Measurements from ENCODE around the gene ITPRIPL1. TPM values are rescaled to one million over a fixed set of nuclear protein-coding genes. Genes with fewer than 3 reads are reported as not detected.
A peak's percentile ranks its signal among the peaks of the same experiment; 100 is the strongest.

The ITPRIPL1 gene
- total and polyA plus RNA-seq, 2 of the 4 experiments (the other 2 are of a cell fraction) = 0.84 to 1.1 TPM

GRCh38 chr2:96345868-96346462, 20.8 kb downstream of the ITPRIPL1 start:
- WGBS, 2 experiments (ENCODE audit: extremely low coverage in 2 of 2, insufficient read length in 1 of 2) = 98% methylated on average over 6 of the region's 6 CpGs; no CpG with 5 or more reads in 1 of the 2 experiments
- no peak overlapping the region for H2BK120ac ChIP-seq (ENCODE audit: low read depth, low read length)
- TF ChIP-seq RCOR1 (IDR thresholded peaks at IDR 0.05; ENCODE audit: insufficient replicate concordance, low read length) (no peak), SMC3 (IDR thresholded peaks at IDR 0.05; ENCODE audit: low read depth, low read length) (no peak), MAFK (IDR thresholded peaks at IDR 0.05; ENCODE audit: low read depth, low read length) (peak; percentile 73)
- TF ChIP-seq, protein P1, sequence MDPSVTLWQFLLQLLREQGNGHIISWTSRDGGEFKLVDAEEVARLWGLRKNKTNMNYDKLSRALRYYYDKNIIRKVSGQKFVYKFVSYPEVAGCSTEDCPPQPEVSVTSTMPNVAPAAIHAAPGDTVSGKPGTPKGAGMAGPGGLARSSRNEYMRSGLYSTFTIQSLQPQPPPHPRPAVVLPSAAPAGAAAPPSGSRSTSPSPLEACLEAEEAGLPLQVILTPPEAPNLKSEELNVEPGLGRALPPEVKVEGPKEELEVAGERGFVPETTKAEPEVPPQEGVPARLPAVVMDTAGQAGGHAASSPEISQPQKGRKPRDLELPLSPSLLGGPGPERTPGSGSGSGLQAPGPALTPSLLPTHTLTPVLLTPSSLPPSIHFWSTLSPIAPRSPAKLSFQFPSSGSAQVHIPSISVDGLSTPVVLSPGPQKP (IDR thresholded peaks at IDR 0.05; ENCODE audit: borderline replicate concordance, low read depth, low read length) = no peak
- no peak overlapping the region for H3K4me2 ChIP-seq (ENCODE audit: low read depth, low read length)
- no peak overlapping the region for H3K56ac ChIP-seq (ENCODE audit: extremely low read depth, insufficient read depth, low read length)
- ATAC-seq (ENCODE audit: low read depth) (no peak), DNase-seq (no peak)
- no peaks in the 10 kb centered on the region for H3K9me3 ChIP-seq (ENCODE audit: control insufficient read depth, insufficient read depth, low read length)
- BruUV-seq (replicated peaks) = no TSS peak
- H3K4me1 ChIP-seq (ENCODE audit: control insufficient read depth, insufficient read depth, low read length) = peaks cover 6% of the 10 kb centered on the region
- no peak overlapping the region for H3K9ac ChIP-seq (ENCODE audit: low read depth, low read length)
- H2BK5ac ChIP-seq (ENCODE audit: low read depth, low read length, poor library complexity, severe bottlenecking) = no peak overlapping the region
- H4K91ac ChIP-seq (ENCODE audit: insufficient read depth, low read depth, low read length) = no peak overlapping the region
- no peak overlapping the region for H3K23ac ChIP-seq (ENCODE audit: low read depth, low read length)
- no peak overlapping the region for H2AK9ac ChIP-seq (replicated peaks; ENCODE audit: low read depth, low read length, poor library complexity)
- H2BK20ac ChIP-seq (ENCODE audit: low read depth, low read length) = no peak overlapping the region
- no peak overlapping the region for H4K5ac ChIP-seq (ENCODE audit: low read depth, low read length)
- no peak overlapping the region for H3K18ac ChIP-seq (ENCODE audit: low read depth, low read length)
- H3K27ac ChIP-seq (ENCODE audit: insufficient read depth, low read length) = no peak overlapping the region
- intact Hi-C loops (cut with micrococcal nuclease) (no loop called here), dilution Hi-C loops (cut with HindIII; ENCODE audit: low sequenced_read_pairs, unreplicated experiment) (no loop called here), in situ Hi-C loops (cut with MboI; ENCODE audit: low sequenced_read_pairs) (no loop called here)
- no peak overlapping the region for H2BK15ac ChIP-seq (ENCODE audit: low read depth, low read length)
- H4K8ac ChIP-seq (ENCODE audit: low read depth in 2 of 2, low read length in 2 of 2) = no peak overlapping the region
- H3K27me3 ChIP-seq (ENCODE audit: control insufficient read depth, insufficient read depth, low read length) = no peaks in the 10 kb centered on the region
- H2AK5ac ChIP-seq (ENCODE audit: low read depth, low read length) = no peak overlapping the region
- no peaks in the 10 kb centered on the region for H4K20me1 ChIP-seq (ENCODE audit: insufficient read depth, low read length)
- ChIA-PET CTCF (interaction anchor here (0.8 kb wide), 1 partner anchor 25 kb away, joined by 3 read pairs; no protein-coding TSS in a partner anchor), POLR2A (ENCODE audit: unreplicated experiment) (no interaction called here)
- peaks cover 6 to 44% of the 10 kb centered on the region in 2 experiments; a peak in 3 of 4 replicates for H3K79me1 ChIP-seq (ENCODE audit: low read depth in 1 of 2, low read length in 2 of 2)
- peaks cover 8% of the 10 kb centered on the region for H3K36me3 ChIP-seq (ENCODE audit: control insufficient read depth, insufficient read depth, low read length)
- H3K4ac ChIP-seq (ENCODE audit: low read depth, low read length) = no peak overlapping the region
- H3K4me3 ChIP-seq (ENCODE audit: insufficient read depth, low read depth, low read length) = no peak overlapping the region
- H3K14ac ChIP-seq (replicated peaks; ENCODE audit: low read depth, low read length) = no peak overlapping the region
- H3K9me1 ChIP-seq (ENCODE audit: insufficient read depth, low read length) = peaks cover 24% of the 10 kb centered on the region
- H2AFZ ChIP-seq (replicated peaks; ENCODE audit: low read length, poor library complexity) = no peak overlapping the region
